ENCODE data around the gene RBM10. TPM values are rescaled to one million over a fixed set of nuclear protein-coding genes. Genes with fewer than 3 reads are reported as not detected.

The RBM10 gene, protein sequence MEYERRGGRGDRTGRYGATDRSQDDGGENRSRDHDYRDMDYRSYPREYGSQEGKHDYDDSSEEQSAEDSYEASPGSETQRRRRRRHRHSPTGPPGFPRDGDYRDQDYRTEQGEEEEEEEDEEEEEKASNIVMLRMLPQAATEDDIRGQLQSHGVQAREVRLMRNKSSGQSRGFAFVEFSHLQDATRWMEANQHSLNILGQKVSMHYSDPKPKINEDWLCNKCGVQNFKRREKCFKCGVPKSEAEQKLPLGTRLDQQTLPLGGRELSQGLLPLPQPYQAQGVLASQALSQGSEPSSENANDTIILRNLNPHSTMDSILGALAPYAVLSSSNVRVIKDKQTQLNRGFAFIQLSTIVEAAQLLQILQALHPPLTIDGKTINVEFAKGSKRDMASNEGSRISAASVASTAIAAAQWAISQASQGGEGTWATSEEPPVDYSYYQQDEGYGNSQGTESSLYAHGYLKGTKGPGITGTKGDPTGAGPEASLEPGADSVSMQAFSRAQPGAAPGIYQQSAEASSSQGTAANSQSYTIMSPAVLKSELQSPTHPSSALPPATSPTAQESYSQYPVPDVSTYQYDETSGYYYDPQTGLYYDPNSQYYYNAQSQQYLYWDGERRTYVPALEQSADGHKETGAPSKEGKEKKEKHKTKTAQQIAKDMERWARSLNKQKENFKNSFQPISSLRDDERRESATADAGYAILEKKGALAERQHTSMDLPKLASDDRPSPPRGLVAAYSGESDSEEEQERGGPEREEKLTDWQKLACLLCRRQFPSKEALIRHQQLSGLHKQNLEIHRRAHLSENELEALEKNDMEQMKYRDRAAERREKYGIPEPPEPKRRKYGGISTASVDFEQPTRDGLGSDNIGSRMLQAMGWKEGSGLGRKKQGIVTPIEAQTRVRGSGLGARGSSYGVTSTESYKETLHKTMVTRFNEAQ
- total RNA-seq (2021) (80.9 and 85.3 TPM in 2 replicates), Bru-seq, nascent RNA (percentile 79 among the genes with signal in this experiment), BruChase-seq, experiment 1, labeled RNA remaining after a 2-hour chase (percentile 77 among the genes with signal in this experiment), BruChase-seq, experiment 2, labeled RNA remaining after a 6-hour chase (percentile 85 among the genes with signal in this experiment)
- long read RNA-seq, transcript RBM10-206 (23 exons, 3,105 nt): minor isoform, 8 of 107 reads
- long read RNA-seq, transcript RBM10-202 (23 exons, 3,108 nt): minor isoform, 9 of 107 reads
- long read RNA-seq, transcript RBM10-201 (24 exons, 3,201 nt): minor isoform, 5 of 107 reads
- long read RNA-seq, transcript RBM10-203 (24 exons, 3,747 nt): major isoform, 12 of 107 reads
- long read RNA-seq, partial matches to known transcripts: 44 of 107 reads
- long read RNA-seq, other reads (novel, unspliced or antisense): 29 of 107 reads

DNA sequence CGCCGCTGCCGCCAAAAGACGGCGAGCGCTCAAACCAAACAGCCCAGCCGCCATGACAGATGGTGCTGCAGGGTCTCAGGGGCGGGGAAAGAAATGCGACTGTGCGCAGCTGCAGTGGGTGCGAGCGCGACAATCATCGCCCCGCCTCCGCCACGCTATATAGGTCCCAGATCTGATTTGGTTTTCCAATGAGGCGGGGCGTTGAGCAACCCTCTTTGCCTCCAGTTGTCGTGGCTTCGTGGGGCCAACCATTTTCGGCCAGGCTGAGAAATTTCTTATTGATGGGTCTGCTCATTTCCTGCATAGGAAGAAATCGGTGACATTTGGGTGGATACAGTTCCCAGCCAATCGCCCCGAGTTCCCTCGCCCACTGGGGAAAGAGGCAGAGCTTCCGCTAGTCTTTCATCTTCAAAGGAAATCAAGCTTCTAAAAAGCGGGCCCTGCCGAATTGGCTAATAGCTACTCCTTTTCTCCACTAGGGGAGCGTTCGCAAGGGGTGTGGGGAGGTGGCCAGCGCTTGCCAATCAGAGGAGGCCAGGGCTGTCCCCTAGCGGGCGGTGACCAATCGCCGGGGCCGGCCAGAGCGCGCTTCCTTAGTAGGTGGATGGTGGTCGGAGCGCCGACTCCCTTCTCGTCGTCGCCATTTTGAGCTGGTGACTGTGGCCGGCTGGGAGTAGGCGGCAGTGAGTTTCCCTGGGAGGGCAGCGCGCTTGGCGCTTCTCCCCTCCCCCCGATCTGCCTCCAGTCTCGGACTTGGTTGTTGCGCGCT, at the start of gene RBM10, which contains the start of gene NDUFB11:
RBM10 (plus strand) TSS at position 596 of the 769 bp plus-strand sequence. CDS start 2,261 bp downstream, outside the sequence.
NDUFB11 (minus strand) TSS at position 77 of the 769 bp plus-strand sequence; CDS start at position 54, 23 bp downstream.
- peak within 1 kb of the TSS; percentile 98 for H3K27ac ChIP-seq (ENCODE audit: low read depth, low read length, poor library complexity, severe bottlenecking)
- BruUV-seq (replicated peaks): no TSS peak
- ChIA-PET POLR2A (ENCODE audit: low non-redundant PET) (interaction anchor here (0.5 kb wide), 1 partner anchor 84 kb away, joined by 3 read pairs; no protein-coding TSS in a partner anchor), CTCF (interaction anchor here (0.5 to 0.6 kb wide), 3 partner anchors 10 to 522 kb away, joined by 3 read pairs; no protein-coding TSS in a partner anchor)
- H3K9me3 ChIP-seq (ENCODE audit: low read depth, low read length, poor library complexity, severe bottlenecking): no peaks in the 10 kb centered on the region
- peak; percentile 96 for DNase-seq (ENCODE audit: low spot score)
- no peaks in the 10 kb centered on the region for H3K4me1 ChIP-seq (ENCODE audit: insufficient read depth, low read length, poor library complexity, severe bottlenecking)
- no peaks in the 10 kb centered on the region for H3K27me3 ChIP-seq (replicated peaks; ENCODE audit: insufficient read depth, low read depth, low read length, poor library complexity)
- H3K4me3 ChIP-seq (ENCODE audit: low read depth, low read length, poor library complexity, severe bottlenecking): peak within 1 kb of the TSS; percentile 90
- intact Hi-C loops (cut with micrococcal nuclease; ENCODE audit: unreplicated experiment): no loop called here
- TF ChIP-seq, protein P1, sequence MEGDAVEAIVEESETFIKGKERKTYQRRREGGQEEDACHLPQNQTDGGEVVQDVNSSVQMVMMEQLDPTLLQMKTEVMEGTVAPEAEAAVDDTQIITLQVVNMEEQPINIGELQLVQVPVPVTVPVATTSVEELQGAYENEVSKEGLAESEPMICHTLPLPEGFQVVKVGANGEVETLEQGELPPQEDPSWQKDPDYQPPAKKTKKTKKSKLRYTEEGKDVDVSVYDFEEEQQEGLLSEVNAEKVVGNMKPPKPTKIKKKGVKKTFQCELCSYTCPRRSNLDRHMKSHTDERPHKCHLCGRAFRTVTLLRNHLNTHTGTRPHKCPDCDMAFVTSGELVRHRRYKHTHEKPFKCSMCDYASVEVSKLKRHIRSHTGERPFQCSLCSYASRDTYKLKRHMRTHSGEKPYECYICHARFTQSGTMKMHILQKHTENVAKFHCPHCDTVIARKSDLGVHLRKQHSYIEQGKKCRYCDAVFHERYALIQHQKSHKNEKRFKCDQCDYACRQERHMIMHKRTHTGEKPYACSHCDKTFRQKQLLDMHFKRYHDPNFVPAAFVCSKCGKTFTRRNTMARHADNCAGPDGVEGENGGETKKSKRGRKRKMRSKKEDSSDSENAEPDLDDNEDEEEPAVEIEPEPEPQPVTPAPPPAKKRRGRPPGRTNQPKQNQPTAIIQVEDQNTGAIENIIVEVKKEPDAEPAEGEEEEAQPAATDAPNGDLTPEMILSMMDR (conservative IDR thresholded peaks at IDR 0.05; ENCODE audit: low read depth, low read length): peak; percentile 66
- no peak for TF ChIP-seq EZH2 (IDR thresholded peaks at IDR 0.05; ENCODE audit: borderline replicate concordance, low read depth, low read length, poor library complexity, severe bottlenecking)
- H3K36me3 ChIP-seq (ENCODE audit: insufficient read depth, low read length, poor library complexity, severe bottlenecking): peaks cover 8% of the 10 kb centered on the region

DNA sequence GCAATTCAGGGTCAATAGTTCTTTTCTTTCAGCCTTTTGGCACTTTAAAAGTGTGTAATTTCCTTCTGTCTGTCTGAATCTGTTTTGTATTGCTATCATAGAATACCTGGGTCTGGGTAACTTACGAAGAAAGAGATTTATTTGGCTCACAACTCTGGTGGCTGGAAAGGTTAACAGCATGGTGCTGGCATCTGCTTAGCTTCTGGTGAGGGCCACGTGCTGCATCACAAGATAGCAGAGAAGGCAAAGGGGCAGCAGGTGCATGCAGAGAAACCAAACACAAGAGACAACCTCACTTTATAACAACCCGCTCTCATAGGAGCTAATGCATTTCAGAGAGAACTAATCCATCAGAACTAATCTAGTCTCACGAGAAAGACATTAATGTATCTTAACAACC, 48.0 kb upstream of the RBM10 start:
- no peak overlapping the region for H3K4me3 ChIP-seq (ENCODE audit: low read depth, low read length, poor library complexity, severe bottlenecking)
- no peak for TF ChIP-seq EZH2 (IDR thresholded peaks at IDR 0.05; ENCODE audit: borderline replicate concordance, low read depth, low read length, poor library complexity, severe bottlenecking)
- TF ChIP-seq, protein P1 (conservative IDR thresholded peaks at IDR 0.05; ENCODE audit: low read depth, low read length): no peak
- no peaks in the 10 kb centered on the region for H3K9me3 ChIP-seq (ENCODE audit: low read depth, low read length, poor library complexity, severe bottlenecking)
- no peak for DNase-seq (ENCODE audit: low spot score)
- CTCF ChIA-PET: no interaction called here
- POLR2A ChIA-PET (ENCODE audit: low non-redundant PET): no interaction called here
- H3K36me3 ChIP-seq (ENCODE audit: insufficient read depth, low read length, poor library complexity, severe bottlenecking): no peaks in the 10 kb centered on the region
- peaks cover 3% of the 10 kb centered on the region for H3K27me3 ChIP-seq (replicated peaks; ENCODE audit: insufficient read depth, low read depth, low read length, poor library complexity)
- H3K27ac ChIP-seq (ENCODE audit: low read depth, low read length, poor library complexity, severe bottlenecking): no peak overlapping the region
- intact Hi-C loops (cut with micrococcal nuclease; ENCODE audit: unreplicated experiment): loop anchor here (10.0 kb wide), 2 partner anchors 452 to 542 kb away; no protein-coding TSS in a partner anchor
- no TSS peak for BruUV-seq (replicated peaks)
- H3K4me1 ChIP-seq (ENCODE audit: insufficient read depth, low read length, poor library complexity, severe bottlenecking): peaks cover 1% of the 10 kb centered on the region

Measured in A673 (cell line).